ENCODE data around the gene FBP2. TPM values are rescaled to one million over a fixed set of nuclear protein-coding genes. Genes with fewer than 3 reads are reported as not detected.

The FBP2 gene
- polyA plus RNA-seq, 12 donors: 15.9 to 90.6 (median 67.1) TPM; not detected in 1

- no peak for DNase-seq
Observed at GRCh38 chr9:94511134-94511954, 82.3 kb downstream of the FBP2 start.

Other genes starting within 250 kb of the FBP2 start
- gene PCAT7, start 38.7 kb downstream of the FBP2 start, polyA plus RNA-seq (ENCODE audit: insufficient read length in 12 of 12): 1 to 10 TPM in 11 of 12 donors, not detected in 1; 1.3 to 9.1 (median 3.7) TPM
- 10 to 100 TPM in 1 of 12 donors, 1 to 10 TPM in 7, under 1 TPM in 3, not detected in 1; 0.42 to 15.4 (median 1.1) TPM for gene FBP1, start 45.7 kb upstream of the FBP2 start, polyA plus RNA-seq (ENCODE audit: insufficient read length in 12 of 12)
- 10 to 100 TPM in 11 of 12 donors, not detected in 1; 33.5 to 57.2 (median 40.1) TPM for gene AOPEP, start 132.9 kb upstream of the FBP2 start, polyA plus RNA-seq (ENCODE audit: insufficient read length in 12 of 12)

Measured in muscle of arm (tissue), 12 donors.